OCI-LY1 (cell line): ENCODE data around the gene P3H2.

Experiments
- H2AFZ ChIP-seq: fragments of 200-600 bp; sonication (generic), shearing (Covaris generic); 2 replicates; pipeline ENCODE4 v1.6.0; 2014; ENCODE audit warnings: antibody characterized with exemption, mild to moderate bottlenecking, low read length
- H3F3A ChIP-seq: fragments of 200-600 bp; sonication (generic), shearing (Covaris generic); 2 replicates; pipeline ENCODE4 v1.6.0; 2014; ENCODE audit warnings: mild to moderate bottlenecking, antibody characterized with exemption, low read length, moderate library complexity; ENCODE audit not compliant: insufficient read depth
- H3K27ac ChIP-seq: fragments of 200-600 bp; sonication (generic); 2 replicates; pipeline ENCODE4 v1.5.1; 2014; ENCODE audit warnings: low read length, mixed run types, mild to moderate bottlenecking, low read depth; ENCODE audit not compliant: poor library complexity, severe bottlenecking
- H3K27me3 ChIP-seq: fragments of 200-600 bp; sonication (generic); 2 replicates; pipeline ENCODE4 v1.6.0; 2014; ENCODE audit warnings: antibody characterized with exemption, mild to moderate bottlenecking, low read length, moderate library complexity; ENCODE audit not compliant: insufficient read depth
- H3K36me3 ChIP-seq: fragments of 200-600 bp; sonication (generic); 2 replicates; pipeline ENCODE4 v1.6.1; 2014; ENCODE audit warnings: mild to moderate bottlenecking, antibody characterized with exemption, low read length, moderate library complexity, mixed read lengths; ENCODE audit not compliant: insufficient read depth
- H3K4me1 ChIP-seq: fragments of 200-600 bp; sonication (generic); 2 replicates; pipeline ENCODE4 v1.5.1; 2014; ENCODE audit warnings: mild to moderate bottlenecking, low read length, moderate library complexity; ENCODE audit not compliant: insufficient read depth, severe bottlenecking
- H3K4me2 ChIP-seq: fragments of 200-600 bp; sonication (generic), shearing (Covaris generic); 2 replicates; pipeline ENCODE4 v1.6.1; 2014; ENCODE audit warnings: low read length
- H3K4me3 ChIP-seq: fragments of 200-600 bp; sonication (generic); 2 replicates; pipeline ENCODE4 v1.5.1; 2014; ENCODE audit warnings: low read length, low read depth, mild to moderate bottlenecking, mixed read lengths; ENCODE audit not compliant: poor library complexity, severe bottlenecking
- H3K79me2 ChIP-seq: fragments of 200-600 bp; shearing (Covaris generic); 2 replicates; pipeline ENCODE4 v1.6.1; 2016; ENCODE audit warnings: mixed run types, low read length, mixed read lengths; ENCODE audit not compliant: insufficient read depth
- H3K9ac ChIP-seq: fragments of 200-600 bp; sonication (generic), shearing (Covaris generic); 2 replicates; pipeline ENCODE4 v1.6.1; 2014; ENCODE audit warnings: mild to moderate bottlenecking, low read length, mixed read lengths
- H3K9me2 ChIP-seq: fragments of 200-600 bp; sonication (generic), shearing (Covaris generic); 2 replicates; pipeline ENCODE4 v1.6.1; 2014; ENCODE audit warnings: low read depth, mild to moderate bottlenecking, low read length, mixed read lengths
- H3K9me3 ChIP-seq: fragments of 200-600 bp; shearing (Covaris generic); 2 replicates; pipeline ENCODE4 v1.6.1; 2014; ENCODE audit warnings: low read length, mixed read lengths
- H4K20me1 ChIP-seq: fragments of 200-600 bp; sonication (generic), shearing (Covaris generic); 2 replicates; pipeline ENCODE4 v1.6.0; 2016; ENCODE audit warnings: mild to moderate bottlenecking, low read length; ENCODE audit not compliant: insufficient read depth
- EZH2 ChIP-seq: fragments of 200-600 bp; sonication (generic), shearing (Covaris generic); IDR thresholded peaks from 2 replicates; pipeline ENCODE4 v1.8.0; 2017; ENCODE audit warnings: borderline replicate concordance, mixed run types, mild to moderate bottlenecking, antibody characterized with exemption, low read length, moderate library complexity, mixed read lengths
- TF ChIP-seq, protein P1 (sequence below): fragments of 200-600 bp; sonication (generic), shearing (Covaris generic); IDR thresholded peaks from 2 replicates; pipeline ENCODE4 v1.5.1; 2017; ENCODE audit warnings: mild to moderate bottlenecking, antibody characterized with exemption, low read length, moderate library complexity, mixed read lengths

The P3H2 gene

DNA sequence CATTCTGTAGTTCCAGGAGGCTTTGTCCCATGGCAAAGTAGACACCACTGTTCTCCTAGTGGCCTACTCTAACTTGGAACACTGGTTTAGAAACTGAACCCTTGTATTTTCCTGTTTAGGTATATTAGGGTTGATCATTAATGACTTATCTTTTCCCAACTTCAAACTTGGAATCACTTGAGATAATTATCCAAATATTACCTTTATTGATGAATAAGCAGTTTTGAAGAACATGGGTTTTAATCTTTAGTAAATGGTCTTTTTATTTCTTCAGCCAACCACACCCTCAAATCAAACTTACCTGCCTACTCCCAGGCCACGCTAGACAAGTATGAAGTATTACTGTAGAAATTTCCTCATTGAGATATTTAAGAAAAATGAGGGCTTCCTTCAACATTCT lies 6.5 kb upstream of the P3H2 start:
- Histone ChIP-seq H3K4me2 (no peak overlapping the region), H3K4me1 (no peaks in the 10 kb centered on the region), H3K27me3 (no peaks in the 10 kb centered on the region; the same call in 1 of the 2 replicates), H2AFZ (no peak overlapping the region), H3K9me3 (no peaks in the 10 kb centered on the region), H3K27ac (no peak overlapping the region), H3K79me2 (no peaks in the 10 kb centered on the region), H4K20me1 (no peaks in the 10 kb centered on the region), H3F3A (no peaks in the 10 kb centered on the region), H3K4me3 (no peak overlapping the region), H3K9me2 (no peaks in the 10 kb centered on the region), H3K36me3 (no peaks in the 10 kb centered on the region), H3K9ac (no peak overlapping the region)
- TF ChIP-seq, protein P1, sequence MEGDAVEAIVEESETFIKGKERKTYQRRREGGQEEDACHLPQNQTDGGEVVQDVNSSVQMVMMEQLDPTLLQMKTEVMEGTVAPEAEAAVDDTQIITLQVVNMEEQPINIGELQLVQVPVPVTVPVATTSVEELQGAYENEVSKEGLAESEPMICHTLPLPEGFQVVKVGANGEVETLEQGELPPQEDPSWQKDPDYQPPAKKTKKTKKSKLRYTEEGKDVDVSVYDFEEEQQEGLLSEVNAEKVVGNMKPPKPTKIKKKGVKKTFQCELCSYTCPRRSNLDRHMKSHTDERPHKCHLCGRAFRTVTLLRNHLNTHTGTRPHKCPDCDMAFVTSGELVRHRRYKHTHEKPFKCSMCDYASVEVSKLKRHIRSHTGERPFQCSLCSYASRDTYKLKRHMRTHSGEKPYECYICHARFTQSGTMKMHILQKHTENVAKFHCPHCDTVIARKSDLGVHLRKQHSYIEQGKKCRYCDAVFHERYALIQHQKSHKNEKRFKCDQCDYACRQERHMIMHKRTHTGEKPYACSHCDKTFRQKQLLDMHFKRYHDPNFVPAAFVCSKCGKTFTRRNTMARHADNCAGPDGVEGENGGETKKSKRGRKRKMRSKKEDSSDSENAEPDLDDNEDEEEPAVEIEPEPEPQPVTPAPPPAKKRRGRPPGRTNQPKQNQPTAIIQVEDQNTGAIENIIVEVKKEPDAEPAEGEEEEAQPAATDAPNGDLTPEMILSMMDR, result no peak
- TF ChIP-seq EZH2, result no peak

DNA sequence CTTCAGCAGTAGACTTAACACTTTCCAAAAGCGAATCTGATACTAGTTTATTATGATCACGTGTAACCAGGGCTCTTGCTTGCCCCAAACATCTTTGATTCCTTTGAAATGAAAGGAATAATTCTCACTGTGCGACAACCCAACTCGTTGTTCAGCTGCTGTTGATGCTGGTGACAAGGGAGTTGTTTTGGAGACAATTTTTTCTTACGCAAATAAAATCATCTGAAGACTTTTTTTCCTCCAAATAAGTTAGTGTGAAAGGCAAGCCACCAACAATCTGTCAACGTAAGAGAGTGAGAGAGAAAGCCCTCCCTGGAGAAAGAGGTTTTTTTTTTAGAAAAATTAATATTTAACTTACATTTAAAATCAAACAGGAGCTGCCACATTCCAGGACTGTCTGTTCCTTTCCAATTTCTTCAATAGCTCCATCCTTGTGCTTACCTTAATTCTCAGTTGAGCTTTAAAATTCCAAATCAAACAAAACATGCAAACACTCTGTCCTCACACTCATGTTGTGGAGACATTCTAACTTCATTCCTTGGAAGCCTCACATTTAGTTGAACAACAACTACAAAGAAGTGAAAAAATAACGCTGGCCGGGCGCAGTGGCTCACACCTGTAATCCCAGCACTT lies 4.9 kb upstream of the P3H2 start:
- H3K27ac ChIP-seq, result no peak overlapping the region
- H3K36me3 ChIP-seq, result no peaks in the 10 kb centered on the region
- H3K4me3 ChIP-seq, result no peak overlapping the region
- no peak overlapping the region for H2AFZ ChIP-seq
- no peaks in the 10 kb centered on the region for H3F3A ChIP-seq
- H3K4me1 ChIP-seq, result no peaks in the 10 kb centered on the region
- H3K9ac ChIP-seq, result no peak overlapping the region
- H4K20me1 ChIP-seq, result no peaks in the 10 kb centered on the region
- no peaks in the 10 kb centered on the region for H3K9me3 ChIP-seq
- TF ChIP-seq EZH2, result no peak
- TF ChIP-seq, protein P1, result no peak
- H3K9me2 ChIP-seq, result no peaks in the 10 kb centered on the region
- no peak overlapping the region for H3K4me2 ChIP-seq
- no peaks in the 10 kb centered on the region; the same call in 1 of the 2 replicates for H3K27me3 ChIP-seq
- H3K79me2 ChIP-seq, result no peaks in the 10 kb centered on the region

DNA sequence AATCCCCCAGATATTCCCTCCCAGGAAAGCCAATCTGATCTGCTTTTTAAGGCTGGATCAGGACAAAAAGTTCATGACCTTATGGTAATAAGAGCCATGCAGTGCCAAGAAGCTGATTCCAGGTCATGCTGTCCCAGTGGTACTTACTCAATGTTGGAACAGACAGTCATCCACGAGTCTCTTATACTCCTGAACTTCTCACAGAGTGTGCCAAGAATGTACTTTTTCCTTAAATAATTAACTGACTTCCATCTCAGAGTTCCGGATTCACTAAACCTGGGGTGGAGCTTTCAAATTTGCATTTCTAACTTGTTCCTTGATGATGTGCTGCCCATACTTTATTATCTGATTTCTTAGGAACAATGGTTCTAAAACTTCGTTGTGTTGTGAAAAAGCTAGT lies 3.4 kb upstream of the P3H2 start:
- no peaks in the 10 kb centered on the region for H3F3A ChIP-seq

More for the DNA sequence above, 3.4 kb upstream of the P3H2 start:
- Histone ChIP-seq H3K4me2 (no peak overlapping the region), H3K79me2 (no peaks in the 10 kb centered on the region), H4K20me1 (no peaks in the 10 kb centered on the region), H3K4me1 (no peaks in the 10 kb centered on the region), H2AFZ (no peak overlapping the region), H3K27me3 (no peaks in the 10 kb centered on the region; the same call in 1 of the 2 replicates), H3K9ac (no peak overlapping the region), H3K36me3 (no peaks in the 10 kb centered on the region), H3K4me3 (no peak overlapping the region), H3K9me3 (no peaks in the 10 kb centered on the region), H3K27ac (no peak overlapping the region), H3K9me2 (no peaks in the 10 kb centered on the region)
- TF ChIP-seq EZH2, result no peak
- TF ChIP-seq, protein P1, result no peak
